GM12878 (cell line): ENCODE data around the gene DHRS4. TPM values are rescaled to one million over a fixed set of nuclear protein-coding genes. Genes with fewer than 3 reads are reported as not detected.

ENCODE experiments used
- ATAC-seq: fragments of 200-7000 bp; cut with Tn5 transposase; 3 replicates; pipeline ENCODE4 v1.9.1; 2020; ENCODE audit warnings: mild to moderate bottlenecking, moderate library complexity
- BruUV-seq: library from RNA; stranded (reverse); fragments of 400-500 nt; replicated peaks from 2 replicates; lab custom pipeline; 2021; lab: Mats Ljungman, UMichigan
- CTCF ChIA-PET: fragments of 300-600 bp; sonication (Branson Sonifier 250); formaldehyde crosslinking; extraction: SDS; loops from one replicate; lab custom pipeline; 2021; ENCODE audit warnings: inconsistent platforms; lab: Yijun Ruan, JAX
- POLR2A ChIA-PET: fragments of 350-600 bp; formaldehyde crosslinking; extraction: SDS; loops from one replicate; lab custom pipeline; 2021; ENCODE audit warnings: inconsistent platforms; lab: Charles Lee
- RAD21 ChIA-PET: fragments of 300-600 bp; sonication (Branson Sonifier 250); formaldehyde crosslinking; loops from one replicate; lab custom pipeline; 2023; ENCODE audit warnings: antibody characterized with exemption; ENCODE audit not compliant: unreplicated experiment; lab: Charles Lee
- SMC1A ChIA-PET: fragments of 300-600 bp; sonication (Branson Sonifier 250); formaldehyde crosslinking; loops from one replicate; lab custom pipeline; 2023; ENCODE audit not compliant: unreplicated experiment, uncharacterized antibody; lab: Charles Lee
- DNase-seq: peaks from one replicate; pipeline ENCODE4 v3.0.0-alpha.2; 2011; ENCODE audit warnings: low read depth, low spot score
- FAIRE-seq: peaks from 3 replicates; lab custom pipeline; 2011; peaks lifted over from hg19 to GRCh38; lab: Jason Lieb, UNC
- H2AFZ ChIP-seq: 2 replicates; pipeline ENCODE4 v1.6.0; 2011; ENCODE audit warnings: low read depth, low read length, control low read depth; ENCODE audit not compliant: control insufficient read depth
- H3K27ac ChIP-seq: 2 replicates; pipeline ENCODE4 v1.5.1; 2011; ENCODE audit warnings: control low read depth; ENCODE audit not compliant: control insufficient read depth, insufficient read depth
- H3K27me3 ChIP-seq, 2 experiments: replicated peaks in 1 of 2; 2 replicates each; pipeline versions ENCODE4 v1.6.0 to v1.6.1; 2011; ENCODE audit warnings: low read length in 1 of 2; ENCODE audit not compliant: control insufficient read depth in 2 of 2, insufficient read depth in 2 of 2
- H3K36me3 ChIP-seq, 2 experiments: 2 replicates each; pipeline ENCODE4 v1.5.1; 2011; ENCODE audit warnings: low read length in 1 of 2; ENCODE audit not compliant: control insufficient read depth in 2 of 2, insufficient read depth in 2 of 2
- H3K4me1 ChIP-seq: 2 replicates; pipeline ENCODE4 v1.6.1; 2011; ENCODE audit warnings: mild to moderate bottlenecking, low read length, moderate library complexity, mixed read lengths; ENCODE audit not compliant: control insufficient read depth, insufficient read depth
- H3K4me2 ChIP-seq: 2 replicates; pipeline ENCODE4 v1.6.0; 2011; ENCODE audit warnings: control low read depth; ENCODE audit not compliant: control insufficient read depth, insufficient read depth
- H3K4me3 ChIP-seq: fragments of 200-600 bp; sonication (generic); 2 replicates; pipeline ENCODE4 v1.5.1; 2016
- H3K79me2 ChIP-seq: 2 replicates; pipeline ENCODE4 v1.6.0; 2011; ENCODE audit warnings: low read length; ENCODE audit not compliant: control insufficient read depth, insufficient read depth
- H3K9ac ChIP-seq: 2 replicates; pipeline ENCODE4 v1.8.0; 2011; ENCODE audit warnings: low read length, control low read depth, mixed read lengths; ENCODE audit not compliant: control insufficient read depth, insufficient read depth
- H3K9me3 ChIP-seq: replicated peaks from 3 replicates; pipeline ENCODE4 v1.5.1; 2011; ENCODE audit warnings: mild to moderate bottlenecking, low read length; ENCODE audit not compliant: control insufficient read depth, insufficient read depth
- H4K20me1 ChIP-seq: 2 replicates; pipeline ENCODE4 v1.6.0; 2011; ENCODE audit not compliant: control insufficient read depth, insufficient read depth
- BRCA1 ChIP-seq: IDR thresholded peaks from 2 replicates; pipeline ENCODE4 v1.6.1; 2011; ENCODE audit warnings: low read depth, low read length, improper control_type of control experiment
- CEBPZ ChIP-seq: fragments of 150-350 bp; IDR thresholded peaks from 2 replicates; pipeline ENCODE4 v1.6.1; 2016; ENCODE audit warnings: low read depth, low read length
- E4F1 ChIP-seq: fragments of 450-650 bp; IDR thresholded peaks from 2 replicates; pipeline ENCODE4 v1.6.1; 2018; ENCODE audit warnings: borderline replicate concordance, mild to moderate bottlenecking; ENCODE audit not compliant: partially characterized antibody
- EED ChIP-seq: sonication (generic); IDR thresholded peaks from 2 replicates; pipeline ENCODE4 v1.6.1; 2016; ENCODE audit warnings: antibody characterized with exemption, low read depth
- HDGF ChIP-seq: fragments of 450-650 bp; IDR thresholded peaks from 2 replicates; pipeline ENCODE4 v1.6.1; 2016; ENCODE audit warnings: antibody characterized with exemption
- JUND ChIP-seq: IDR thresholded peaks from 2 replicates; pipeline ENCODE4 v1.6.1; 2012; ENCODE audit warnings: low read depth, mild to moderate bottlenecking, low read length, improper control_type of control experiment, moderate library complexity
- MTA2 ChIP-seq: fragments of 450-650 bp; IDR thresholded peaks from 2 replicates; pipeline ENCODE4 v1.6.1; 2016; ENCODE audit warnings: low read depth, mild to moderate bottlenecking, moderate library complexity
- MYC ChIP-seq: IDR thresholded peaks from 2 replicates; pipeline ENCODE4 v1.6.1; 2011; ENCODE audit warnings: mild to moderate bottlenecking, low read length, moderate library complexity, inconsistent platforms; ENCODE audit not compliant: insufficient read depth, insufficient replicate concordance, insufficient read length, severe bottlenecking
- POLR2AphosphoS5 ChIP-seq: IDR thresholded peaks from 2 replicates; pipeline ENCODE4 v1.6.1; 2011; ENCODE audit warnings: mild to moderate bottlenecking, low read length, inconsistent platforms
- RAD21 ChIP-seq: IDR thresholded peaks from 2 replicates; pipeline ENCODE4 v1.6.1; 2011; ENCODE audit warnings: mild to moderate bottlenecking, low read depth, low read length, moderate library complexity; ENCODE audit not compliant: insufficient read depth
- RUNX3 ChIP-seq: IDR thresholded peaks from 2 replicates; pipeline ENCODE4 v1.6.1; 2012; ENCODE audit warnings: low read length, inconsistent platforms
- SPI1 ChIP-seq: IDR thresholded peaks from 2 replicates; pipeline ENCODE4 v1.6.1; 2011; ENCODE audit warnings: low read depth, mild to moderate bottlenecking, low read length, moderate library complexity, borderline replicate concordance; ENCODE audit not compliant: insufficient read depth
- SREBF1 ChIP-seq: IDR thresholded peaks from 2 replicates; pipeline ENCODE4 v1.6.1; 2012; ENCODE audit warnings: mild to moderate bottlenecking, low read length
- YY1 ChIP-seq: IDR thresholded peaks from 2 replicates; pipeline ENCODE4 v1.6.1; 2011; ENCODE audit warnings: low read depth, mild to moderate bottlenecking, low read length
- WGBS: methylation state at CpG from one replicate; pipeline ENCODE4 v1.1.6; 2016; ENCODE audit warnings: low lambda C conversion rate; ENCODE audit not compliant: insufficient replicate concordance, insufficient coverage; ENCODE audit errors: missing lambda C conversion rate; 5-methylcytosine and 5-hydroxymethylcytosine counted together
- in situ Hi-C: fragments of 300-500 bp; cut with MboI; formaldehyde crosslinking; loops from 9 replicates; pipeline ENCODE4 v1.14.3; 2018; ENCODE audit warnings: mixed read lengths
- intact Hi-C: fragments of 100-400 bp; cut with micrococcal nuclease; formaldehyde crosslinking; loops from one replicate; pipeline ENCODE4 v1.14.2; 2022; ENCODE audit not compliant: unreplicated experiment
- polyA plus RNA-seq, 11 experiments: library from polyadenylated mRNA; depleted of rRNA in 4 of 11; unstranded in 6 of 11; stranded (reverse) in 5 of 11; fragments of >200 nt; fragmentation: Nextera tagmentation in 4 of 11; fragmentation: Illumina TruSeq in 1 of 11; extraction: Ambion mirVana in 4 of 11; extraction: Trizol in 1 of 11; gene quantifications; 1 replicate in 1 of 11; 2 replicates in 10 of 11; pipeline versions ENCODE4 v1.2.1 to v1.2.3, GENCODE V29; 2011 to 2016; ENCODE audit warnings: inconsistent platforms in 2 of 11, missing spikeins in 2 of 11, low read depth in 1 of 11
- total RNA-seq, 4 experiments: library from RNA; depleted of rRNA in 3 of 4; stranded (reverse); fragments of >200 nt in 3 of 4; fragmentation: Illumina TruSeq in 1 of 4; extraction: Trizol in 1 of 4; gene quantifications; 2 replicates each; pipeline versions ENCODE4 v1.2.1 to v1.2.3, GENCODE V29; 2013 to 2021

Gene DHRS4
- total and polyA plus RNA-seq, 10 of the 15 experiments (the other 5 are each of a cell fraction or from before 2014, with no cell fraction given), result 2.4 to 38.1 (median 22.2) TPM

GRCh38 chr14:23933742-23934128 lies 19.8 kb upstream of the DHRS4 start:
- no TSS peak for BruUV-seq
- no peak overlapping the region for H3K4me3 ChIP-seq
- ChIA-PET SMC1A (interaction anchor here (1.5 kb wide), 1 partner anchor 11 kb away, joined by 4 read pairs; no protein-coding TSS in a partner anchor), RAD21 (interaction anchor here (1.4 to 4.3 kb wide), 2 partner anchors 56 to 301 kb away, joined by 3 to 23 read pairs; no protein-coding TSS in a partner anchor), CTCF (interaction anchor here (0.6 to 2.0 kb wide), 4 partner anchors 277 to 345 kb away, joined by 3 to 12 read pairs (median 6); no protein-coding TSS in a partner anchor), POLR2A (no interaction called here)
- no peak overlapping the region for H3K9ac ChIP-seq
- in situ Hi-C loops (loop anchor here (5.0 kb wide), 1 partner anchor 346 kb away; no protein-coding TSS in a partner anchor), intact Hi-C loops (no loop called here)
- no peaks in the 10 kb centered on the region for H4K20me1 ChIP-seq
- no peaks in the 10 kb centered on the region for H3K36me3 ChIP-seq
- DNase-seq (no peak), FAIRE-seq (no peak), ATAC-seq (no peak)
- no peak overlapping the region for H2AFZ ChIP-seq
- WGBS, result 41% methylated on average over 2 of the region's 2 CpGs
- H3K27ac ChIP-seq, result no peak overlapping the region
- H3K27me3 ChIP-seq, result no peaks in the 10 kb centered on the region
- no peaks in the 10 kb centered on the region for H3K4me1 ChIP-seq
- no peaks in the 10 kb centered on the region for H3K9me3 ChIP-seq
- H3K4me2 ChIP-seq, result no peak overlapping the region
- H3K79me2 ChIP-seq, result no peaks in the 10 kb centered on the region
- TF ChIP-seq MTA2, result no peak
- no peak for TF ChIP-seq JUND
- no peak for TF ChIP-seq MYC
- TF ChIP-seq E4F1, result no peak
- TF ChIP-seq EED, result no peak
- no peak for TF ChIP-seq HDGF
- no peak for TF ChIP-seq YY1
- no peak for TF ChIP-seq SPI1
- TF ChIP-seq BRCA1, result no peak
- no peak for TF ChIP-seq RAD21
- TF ChIP-seq SREBF1, result no peak
- no peak for TF ChIP-seq POLR2AphosphoS5
- TF ChIP-seq RUNX3, result no peak
- no peak for TF ChIP-seq CEBPZ
